HG02759 (cell line): Measurements from ENCODE around the gene DCD.
A peak's percentile ranks its signal among the peaks of the same experiment; 100 is the strongest.
"Not testable (repeated sequence)": the region's sequence is repeated elsewhere in the genome, so short reads cannot be mapped to it uniquely, and the experiment has no call there.

Source experiments
- ATAC-seq: cut with Tn5 transposase; IDR thresholded peaks from one replicate; pipeline ENCODE4 v1.9.1; 2021; ENCODE audit warnings: mild to moderate bottlenecking, moderate library complexity; ENCODE audit not compliant: unreplicated experiment

The DCD gene, protein sequence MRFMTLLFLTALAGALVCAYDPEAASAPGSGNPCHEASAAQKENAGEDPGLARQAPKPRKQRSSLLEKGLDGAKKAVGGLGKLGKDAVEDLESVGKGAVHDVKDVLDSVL

DNA sequence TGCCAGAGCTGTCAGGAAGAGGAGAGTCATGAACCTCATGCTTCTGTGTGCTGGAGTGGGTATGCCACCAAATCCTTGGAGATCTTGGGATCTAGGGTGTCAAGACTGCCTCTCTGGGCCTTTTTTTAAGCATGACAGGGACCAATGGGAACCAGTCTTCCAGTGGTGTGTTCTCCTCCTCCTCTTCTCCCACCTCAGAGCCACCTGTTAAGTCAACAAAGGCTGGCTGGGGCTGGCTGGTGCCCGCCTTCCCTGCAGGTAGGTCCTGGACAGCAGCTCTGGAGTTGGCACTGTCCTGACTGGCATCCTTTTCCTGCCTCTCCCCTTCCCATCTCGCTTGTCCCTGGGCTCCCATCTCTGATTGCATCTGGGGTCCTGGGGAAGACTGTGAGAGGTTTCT is at the start of gene DCD:
TSS of gene DCD (minus strand) at position 101 of the 400 bp plus-strand sequence. CDS start at position 39, 62 bp downstream.
- ATAC-seq: no peak

DNA sequence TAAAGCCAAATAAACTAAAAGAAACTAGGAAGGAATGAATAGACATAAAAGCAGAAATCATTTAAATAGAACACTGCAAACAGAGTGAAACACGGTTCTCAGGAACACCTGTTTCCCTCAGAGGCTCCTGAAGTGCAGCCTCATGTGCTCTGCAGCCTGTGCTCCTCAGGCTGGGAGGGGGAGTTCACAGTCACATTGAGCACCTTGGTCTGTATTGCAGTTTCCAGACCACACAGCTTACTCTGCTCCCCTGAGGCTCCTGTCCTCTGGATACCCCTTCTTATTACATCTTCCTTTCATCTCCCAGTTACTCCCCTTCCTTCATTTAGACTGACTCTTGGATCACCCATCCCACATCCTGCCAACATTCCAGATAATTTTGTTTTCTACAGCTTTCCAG is 49.7 kb upstream of the DCD start:
- no peak for ATAC-seq

DNA sequence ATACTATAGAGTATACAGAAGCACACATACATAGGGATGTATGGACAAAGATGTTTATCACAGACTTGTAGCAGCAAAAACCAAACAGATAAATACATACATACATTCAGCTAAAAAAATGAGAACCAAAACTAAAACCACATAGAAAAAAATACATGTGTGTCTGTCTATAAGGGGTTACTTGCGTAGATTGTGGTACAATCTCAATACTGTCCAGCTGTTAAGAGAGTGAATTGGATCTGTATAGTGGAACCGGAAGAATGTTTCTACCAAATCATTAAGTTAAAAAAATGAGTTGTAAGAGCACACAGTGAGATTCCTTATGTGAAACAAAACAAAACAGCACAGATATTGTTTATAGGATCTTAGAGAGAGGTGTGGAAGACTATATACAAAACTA is 44.2 kb upstream of the DCD start:
- ATAC-seq: no peak

DNA sequence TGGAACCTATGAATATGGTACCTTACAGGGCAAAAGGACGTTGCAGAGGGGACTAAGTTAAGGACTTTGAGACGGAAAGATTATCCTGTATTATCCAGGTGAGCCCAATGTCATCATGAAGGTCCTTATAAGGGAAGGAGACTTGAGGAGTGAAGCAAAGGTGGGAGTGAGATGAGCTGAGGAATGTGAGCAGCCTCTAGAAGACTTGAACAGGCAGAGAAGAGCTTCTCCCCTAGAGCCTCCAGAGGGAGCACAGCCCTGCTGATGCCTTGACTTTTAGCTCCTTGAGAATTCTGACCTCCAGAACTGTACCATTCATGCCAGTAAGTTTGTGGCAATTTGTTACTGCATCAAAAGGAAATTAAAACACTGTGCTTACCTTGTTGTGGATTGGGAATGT is 41.8 kb upstream of the DCD start:
- no peak for ATAC-seq

DNA sequence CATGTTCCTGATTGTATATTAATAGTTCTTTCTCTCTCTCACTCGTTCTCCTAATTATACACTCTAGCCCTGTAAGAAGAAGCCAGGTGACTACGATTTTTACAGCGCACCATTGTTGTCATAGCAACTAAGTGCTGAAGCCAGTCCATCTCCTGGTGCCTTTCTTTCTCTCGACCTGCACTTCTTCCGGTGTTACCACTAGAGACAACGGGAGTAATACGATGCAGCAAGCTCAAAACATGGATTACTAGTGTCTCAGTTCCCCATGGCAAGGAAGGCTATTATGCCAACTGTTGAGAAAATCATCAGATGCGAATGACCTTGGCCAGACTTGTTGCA is 40.8 kb upstream of the DCD start:
- no peak for ATAC-seq

DNA sequence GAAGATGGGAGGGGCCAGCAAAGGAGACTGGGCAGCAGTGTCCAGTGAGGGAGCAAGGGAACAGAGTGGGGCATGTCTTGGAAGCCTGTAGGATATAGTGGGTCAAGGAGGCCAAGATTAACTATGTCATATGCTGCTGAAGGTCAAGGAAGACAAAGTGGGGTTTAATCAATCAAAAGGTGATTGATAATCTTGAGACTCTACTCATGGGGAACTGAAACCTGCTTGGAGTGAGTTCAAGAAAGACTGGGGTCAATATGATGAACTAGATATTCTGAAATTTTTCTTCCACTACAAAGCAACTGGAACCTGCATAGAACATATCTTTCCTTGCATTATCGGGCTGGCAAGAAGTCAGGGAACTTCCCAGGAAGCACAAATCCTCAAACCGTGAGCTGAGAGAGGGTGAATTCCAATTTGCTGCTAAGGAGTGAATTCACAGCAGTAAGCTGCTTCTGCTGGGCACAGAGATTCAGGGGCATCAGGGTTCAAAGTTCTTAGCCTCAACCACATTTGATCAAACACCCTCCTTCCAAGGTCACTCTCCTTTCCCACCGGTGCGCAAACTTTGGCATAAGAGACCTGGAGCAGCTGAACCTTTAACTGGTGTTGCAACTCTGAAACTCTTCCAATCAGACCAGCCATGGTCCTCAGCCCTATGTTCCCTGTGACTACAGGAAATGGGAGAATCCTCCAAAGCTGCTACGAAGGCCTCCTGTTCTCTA is 40.3 kb upstream of the DCD start:
- ATAC-seq: no peak

DNA sequence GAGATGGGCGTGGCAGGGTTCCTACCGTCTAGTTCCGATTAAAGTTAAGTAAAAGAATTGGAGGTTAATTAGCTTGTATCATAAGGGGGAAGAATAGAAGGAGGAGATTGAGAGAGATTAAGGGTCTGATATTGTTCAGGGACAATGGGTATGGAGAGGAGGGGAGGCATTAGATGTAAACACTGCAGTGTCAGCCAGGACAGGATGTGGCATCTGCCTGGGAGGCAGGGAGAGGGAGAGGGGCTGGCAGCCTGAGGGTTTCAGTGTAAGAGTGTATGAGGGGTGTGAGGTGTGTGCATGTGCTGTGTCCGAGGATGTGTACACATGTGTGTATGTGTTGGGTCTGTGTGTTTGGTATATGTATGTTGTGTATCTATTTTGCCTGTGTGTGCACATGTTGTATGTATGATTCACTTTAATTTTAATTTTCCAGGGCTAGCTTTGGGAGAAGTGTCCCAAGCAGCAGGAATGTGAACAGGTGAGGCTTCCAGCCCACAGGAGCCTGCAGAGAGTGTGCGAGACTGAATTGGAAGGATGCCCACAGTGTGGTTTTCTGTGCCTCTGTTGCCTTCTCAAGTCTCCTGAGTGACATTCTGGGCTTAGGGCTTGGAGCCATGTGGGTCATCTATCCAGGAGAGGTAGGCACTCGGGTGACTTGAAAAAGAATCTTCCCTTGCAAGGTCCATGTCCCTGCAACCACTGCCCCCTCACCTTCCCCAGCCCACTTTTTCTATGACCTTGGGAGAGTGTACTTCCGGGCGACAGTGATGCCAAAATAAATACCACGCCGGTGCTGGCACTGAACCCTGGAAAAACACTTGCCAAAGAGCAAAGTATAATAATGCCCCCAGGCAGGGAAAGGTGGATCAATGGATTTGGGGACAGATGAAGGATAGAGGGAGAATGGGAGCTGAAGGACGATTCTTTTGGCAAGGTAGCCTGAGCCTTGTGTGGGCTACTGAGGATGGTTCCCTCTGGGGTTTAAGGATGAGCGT is 36.8 kb upstream of the DCD start:
- no peak for ATAC-seq

DNA sequence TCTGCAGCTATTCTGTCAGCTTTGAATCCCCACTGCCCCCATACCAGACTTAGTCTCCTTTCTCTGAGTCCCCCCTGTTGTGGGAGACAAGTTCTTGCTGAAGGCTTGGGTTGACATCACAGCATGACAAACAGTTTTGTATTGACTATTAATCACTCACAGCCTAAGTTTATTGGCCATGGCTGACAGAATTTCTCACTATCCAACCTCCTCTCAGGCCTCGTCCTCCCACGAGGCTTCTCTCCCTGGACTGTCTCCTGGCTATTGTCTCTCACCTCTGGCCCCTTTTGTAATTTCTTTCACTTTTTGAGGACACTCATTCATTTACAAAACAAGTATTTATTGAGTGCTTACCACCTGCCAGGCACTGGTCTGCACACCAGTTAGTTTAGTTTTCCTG is 35.2 kb upstream of the DCD start:
- ATAC-seq: no peak

DNA sequence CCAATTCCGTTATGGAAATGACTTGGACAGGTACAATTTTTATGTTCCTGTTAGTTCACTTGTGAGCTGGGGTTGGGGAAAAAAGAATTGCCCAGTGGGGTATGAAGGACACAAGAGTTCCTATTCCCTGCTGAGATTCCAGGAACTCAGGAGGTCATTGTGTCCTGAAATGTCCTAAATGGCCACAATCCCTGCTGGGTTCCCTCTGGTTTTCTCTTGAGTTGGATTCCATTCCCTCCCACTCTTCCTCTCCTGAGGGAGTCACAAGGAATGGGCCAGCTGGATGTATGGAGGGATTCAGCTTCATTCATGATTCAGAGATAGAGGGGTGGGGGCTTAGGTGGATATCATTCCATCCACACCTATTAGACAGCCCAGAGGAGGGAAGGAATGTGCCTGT is 34.5 kb upstream of the DCD start:
- no peak for ATAC-seq

DNA sequence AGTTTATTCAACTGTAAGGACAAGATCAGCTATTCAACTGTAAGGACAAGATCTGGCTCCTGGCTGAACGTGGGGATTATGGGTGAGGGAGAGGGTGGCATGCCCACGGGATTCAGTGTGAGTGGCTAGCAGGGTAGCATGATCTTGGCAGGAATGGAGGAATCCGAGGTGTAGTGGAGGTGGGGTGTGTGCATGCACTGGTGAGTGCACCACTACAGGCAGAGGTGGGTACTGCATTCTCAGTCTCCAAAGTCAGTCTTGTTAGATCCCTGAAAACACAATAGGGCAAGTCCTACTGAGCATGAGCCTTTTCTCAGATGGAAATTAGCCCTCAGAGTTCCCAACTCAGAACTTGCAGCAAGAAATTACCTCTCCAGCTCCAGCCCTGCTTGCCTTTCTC is 32.2 kb upstream of the DCD start:
- ATAC-seq: no peak

DNA sequence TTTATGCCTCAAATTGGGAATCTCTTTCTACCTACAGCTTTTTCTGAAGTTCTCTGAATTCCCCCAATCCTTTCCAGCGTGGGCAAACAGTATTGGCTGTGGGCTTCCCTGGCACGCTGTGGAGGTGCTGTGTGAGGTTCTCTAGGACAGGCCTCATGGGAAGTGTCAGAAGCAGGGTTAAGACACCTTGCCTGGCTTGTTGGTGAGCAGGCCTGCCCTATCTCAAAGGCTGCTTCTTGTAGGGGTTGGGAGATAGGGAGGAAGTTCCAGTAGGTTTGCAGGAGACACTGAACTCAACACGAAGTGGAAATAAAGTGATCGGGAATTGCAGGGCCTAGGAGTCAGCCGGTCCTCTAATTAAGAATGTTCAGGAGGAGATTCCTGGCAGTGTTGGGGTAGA is 30.0 kb upstream of the DCD start:
- ATAC-seq: no peak

DNA sequence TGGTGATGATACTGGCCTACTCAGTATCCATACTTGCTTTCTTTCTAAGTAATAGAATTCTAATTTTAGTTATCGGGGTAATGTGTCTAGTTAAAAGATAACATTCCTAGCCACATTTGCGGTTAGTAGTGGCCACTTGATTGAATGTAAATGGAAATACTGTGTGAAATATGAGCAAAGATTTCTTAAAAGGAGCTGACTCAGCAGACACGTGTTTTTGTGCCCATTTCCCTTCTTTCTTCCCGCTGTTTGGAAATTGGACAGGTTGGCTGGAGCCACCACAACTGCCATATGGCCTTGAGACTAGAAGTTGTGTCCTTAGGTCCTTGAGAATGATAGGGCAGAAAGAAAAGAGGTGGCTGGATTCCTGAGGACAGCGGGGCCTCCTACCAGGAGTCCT is 19.8 kb upstream of the DCD start:
- ATAC-seq: no peak

DNA sequence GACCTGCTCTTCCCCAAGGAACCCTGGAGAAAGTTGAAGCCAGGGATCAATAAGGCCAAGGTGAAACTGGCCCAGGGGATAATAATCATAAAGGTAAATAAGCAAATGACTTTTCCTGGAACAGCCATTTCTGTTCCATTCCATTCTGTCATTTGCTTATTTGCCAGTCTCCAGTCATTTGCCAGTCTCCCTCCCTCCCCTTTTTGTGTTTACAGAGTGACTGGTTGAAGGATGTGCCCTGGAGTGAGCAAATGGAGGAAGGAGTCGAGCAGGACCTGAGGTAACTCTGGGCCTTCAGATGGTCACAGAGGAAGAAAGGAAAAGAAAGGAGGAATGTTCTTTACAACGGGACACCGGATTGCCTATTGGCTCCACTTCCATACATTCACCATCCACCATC is 17.8 kb upstream of the DCD start:
- no peak for ATAC-seq

DNA sequence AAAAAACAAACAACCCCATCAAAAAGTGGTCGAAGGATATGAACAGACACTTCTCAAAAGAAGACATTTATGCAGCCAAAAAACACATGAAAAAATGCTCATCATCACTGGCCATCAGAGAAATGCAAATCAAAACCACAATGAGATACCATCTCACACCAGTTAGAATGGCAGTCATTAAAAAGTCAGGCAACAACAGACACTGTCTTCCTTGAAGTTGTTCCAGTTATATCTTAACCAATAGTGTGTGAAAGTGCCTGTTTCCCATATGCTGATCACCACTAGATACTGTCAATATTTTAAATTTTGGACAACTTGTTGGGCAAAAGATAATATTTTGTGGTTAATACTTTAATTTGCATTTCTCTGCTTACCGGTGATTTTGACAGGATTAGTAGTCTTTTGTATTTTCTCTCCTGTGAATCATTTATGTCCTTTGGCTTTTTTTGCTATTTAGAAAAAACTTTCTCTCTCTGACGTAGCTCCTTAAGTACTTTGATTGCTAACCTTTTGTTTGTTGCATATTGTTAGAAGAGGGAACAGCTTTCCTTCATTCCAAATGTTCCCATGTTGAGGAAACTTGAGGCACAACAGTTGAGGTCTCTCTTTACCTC is 17.0 kb upstream of the DCD start:
- not testable (repeated sequence) for ATAC-seq

DNA sequence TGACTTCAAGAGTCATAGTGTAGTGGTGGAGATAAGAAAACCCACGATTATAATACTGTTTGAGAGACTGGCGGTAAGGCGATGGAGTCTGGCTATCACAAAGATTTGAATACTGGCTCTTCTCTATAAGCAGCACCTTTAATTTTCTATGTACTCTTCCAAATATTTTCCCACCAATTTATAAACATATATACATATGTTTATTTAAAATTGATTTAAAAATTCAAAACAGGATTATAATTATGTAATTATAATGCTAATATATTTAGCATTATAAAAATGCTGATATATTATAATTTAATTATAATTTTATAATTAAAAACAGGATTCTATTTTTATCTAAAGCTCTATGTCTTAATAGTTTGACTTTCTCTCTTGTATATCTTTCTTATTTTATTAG is 15.4 kb upstream of the DCD start:
- ATAC-seq: no peak

DNA sequence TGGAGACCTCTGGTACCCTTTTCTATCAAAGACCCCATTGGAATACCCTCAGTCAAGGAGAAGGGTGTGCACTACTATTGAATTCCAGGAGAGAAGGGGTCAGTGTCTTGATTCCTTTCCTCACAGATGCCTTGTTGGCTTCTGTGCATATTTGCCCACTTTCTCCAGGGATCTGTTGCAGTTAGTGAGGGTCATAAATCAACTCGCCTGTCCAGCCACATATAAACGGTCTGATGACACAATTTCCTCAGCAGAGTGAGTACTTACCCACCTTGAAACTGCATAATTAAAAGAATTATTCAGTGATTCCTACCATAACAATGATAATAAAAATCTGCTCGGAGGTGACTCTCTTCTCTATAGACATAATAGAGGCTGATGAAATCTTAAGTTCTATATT is 13.9 kb upstream of the DCD start:
- no peak for ATAC-seq

DNA sequence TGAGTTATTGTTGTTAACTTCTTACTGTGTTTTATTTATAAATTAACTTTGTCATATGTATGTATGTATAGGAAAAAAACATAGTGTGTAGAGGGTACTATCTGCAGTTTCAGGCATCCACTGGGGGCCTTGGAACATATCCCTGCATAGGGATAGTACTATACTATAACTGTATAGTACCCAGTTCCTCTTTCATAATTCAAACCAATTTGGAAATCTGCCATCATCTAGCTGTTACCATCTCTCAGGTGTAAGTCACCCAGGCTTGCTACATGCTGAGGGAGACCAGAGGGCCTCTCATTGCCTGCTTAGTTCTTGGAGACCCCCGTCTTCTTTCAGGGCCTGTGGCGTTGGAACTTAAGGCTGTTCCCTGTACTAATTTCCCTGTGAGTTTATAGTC is 12.9 kb upstream of the DCD start:
- ATAC-seq: no peak

DNA sequence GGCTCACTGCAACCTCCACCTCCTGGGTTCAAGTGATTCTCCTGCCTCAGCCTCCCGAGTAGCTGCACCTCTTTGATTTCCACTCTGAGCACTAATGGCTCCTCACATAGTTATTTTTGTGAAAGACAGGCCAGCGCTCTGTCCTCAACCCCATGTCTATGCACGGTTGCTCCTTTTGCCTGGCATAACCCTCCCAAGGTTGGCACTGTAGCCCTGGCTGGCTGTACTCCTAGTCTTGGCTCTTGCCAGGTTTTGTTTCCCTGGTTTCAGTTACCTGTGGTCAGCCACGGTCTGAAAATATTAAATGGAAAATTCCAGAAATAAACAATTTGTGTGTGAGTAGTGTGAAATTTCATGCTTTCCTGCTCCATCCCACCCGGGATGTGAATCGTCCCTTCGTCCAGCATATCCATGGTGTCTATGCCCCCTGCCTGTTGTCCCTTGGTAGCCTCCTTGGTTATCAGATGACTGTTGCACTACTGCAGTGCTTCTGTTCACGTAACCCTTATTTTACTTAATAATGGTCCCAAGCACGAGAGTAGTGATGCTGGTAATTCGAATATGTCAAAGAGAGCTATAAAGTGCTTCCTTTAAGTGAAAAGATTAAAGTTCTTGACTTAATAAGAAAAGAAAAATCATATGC is 12.3 kb upstream of the DCD start:
- ATAC-seq: no peak

DNA sequence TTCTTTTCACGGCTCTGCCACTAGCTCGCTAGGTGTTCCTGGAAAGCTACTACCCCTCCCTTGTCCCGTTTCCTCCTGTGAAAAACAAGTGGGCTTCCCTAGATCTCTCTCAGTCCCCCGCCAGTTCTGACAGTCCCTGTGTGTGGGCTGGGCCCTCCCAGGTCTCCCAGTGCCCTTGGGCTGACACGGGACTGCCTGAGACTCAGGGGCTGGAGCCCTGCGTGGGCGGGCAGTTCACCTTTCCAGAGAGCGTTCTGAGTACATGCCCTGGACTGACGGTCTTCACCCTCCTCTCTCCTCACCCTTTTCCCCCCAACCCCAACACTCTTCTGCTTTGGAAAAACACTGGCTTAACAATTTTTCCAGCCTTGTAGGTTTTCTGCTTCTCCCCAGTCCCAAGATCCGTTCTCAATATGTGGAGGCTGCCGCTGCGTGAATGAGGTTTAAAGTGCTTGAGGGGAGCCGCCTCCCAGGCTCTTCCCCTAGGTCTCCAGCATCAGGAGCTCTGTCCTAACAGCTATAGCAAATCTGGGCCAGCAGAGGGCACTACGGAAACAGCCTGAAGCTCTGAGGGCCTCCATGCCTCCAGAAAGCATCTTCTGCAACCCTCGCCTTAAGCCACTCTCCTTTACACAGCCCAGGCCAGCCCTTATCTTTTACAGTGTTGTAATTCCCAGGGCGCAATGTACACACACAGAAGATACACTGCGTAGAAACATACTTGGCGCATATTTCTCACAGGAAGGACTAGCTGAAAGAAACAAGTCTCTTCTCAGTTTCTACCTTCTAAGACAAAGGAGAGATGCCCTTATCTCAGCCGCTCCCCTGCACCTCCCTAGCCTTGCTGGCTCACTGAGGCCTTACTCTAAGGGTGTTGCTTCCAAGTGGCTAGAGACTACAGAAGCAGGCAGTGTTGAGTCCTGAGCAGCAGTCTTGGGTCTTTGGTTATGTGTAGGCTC is 10.4 kb upstream of the DCD start:
- peak; percentile 80 for ATAC-seq

DNA sequence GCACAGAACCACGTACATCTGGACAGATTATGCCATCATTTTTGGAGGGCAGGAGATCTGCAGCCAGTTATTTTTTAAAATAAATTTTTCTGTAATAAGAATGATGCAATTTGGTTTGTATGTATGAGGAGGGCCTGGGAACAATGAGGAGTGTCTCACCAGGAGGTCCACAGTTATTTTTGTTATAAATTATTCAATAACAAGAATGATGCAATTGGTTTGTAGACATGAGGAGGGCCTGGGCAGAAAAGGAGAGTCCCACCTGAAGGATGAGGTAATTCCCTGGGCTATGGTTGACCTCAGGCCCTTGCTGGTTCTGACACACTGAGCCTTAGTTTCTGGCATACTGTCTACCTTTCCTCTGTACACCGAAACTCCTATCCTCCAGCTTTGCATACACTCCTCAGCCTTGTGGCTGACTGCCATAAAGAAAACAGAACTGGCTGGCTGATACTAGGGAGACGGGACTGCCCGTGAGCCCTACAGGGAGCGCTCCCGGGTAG is 9.0 kb upstream of the DCD start:
- ATAC-seq: no peak
